Suppressor macrophage (primary cell): ENCODE data around the gene SLC29A1.

ENCODE experiments used
- DNase-seq, 4 experiments: peaks; one replicate each; pipeline ENCODE4 v3.0.0-alpha.2; 2020 to 2022

Gene SLC29A1

DNA sequence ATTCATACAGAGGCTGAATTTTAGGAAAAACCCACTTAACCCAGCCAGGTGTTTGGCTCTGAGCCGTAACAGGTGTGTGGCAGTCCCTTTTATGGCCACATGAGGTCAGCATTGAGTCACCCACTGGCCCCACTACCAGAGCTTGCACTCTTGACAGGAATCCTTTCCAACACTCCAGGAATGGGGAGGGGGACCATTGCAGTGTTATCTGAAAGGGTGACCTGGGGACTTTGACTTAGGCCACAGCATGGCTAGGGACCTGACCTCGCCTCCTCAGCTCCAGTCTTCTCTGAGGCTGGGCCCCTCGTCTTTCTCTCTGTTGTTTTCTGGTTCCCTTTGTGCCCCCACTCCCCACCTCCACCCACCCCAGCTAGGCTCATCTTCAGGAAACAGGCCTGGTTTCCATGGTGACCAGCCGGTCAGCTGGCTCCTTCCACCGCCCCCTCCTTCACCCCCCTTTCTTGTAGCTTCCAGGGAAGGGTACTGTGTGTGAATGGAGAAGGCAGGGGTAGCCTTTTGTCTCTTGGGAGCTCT, 44.8 kb downstream of the SLC29A1 start:
- peak; percentile 36 to 67 (median 52) for DNase-seq

GRCh38 chr6:44269178-44269920, 46.0 kb downstream of the SLC29A1 start:
- DNase-seq, result peak; percentile 43 to 74 (median 67)

DNA sequence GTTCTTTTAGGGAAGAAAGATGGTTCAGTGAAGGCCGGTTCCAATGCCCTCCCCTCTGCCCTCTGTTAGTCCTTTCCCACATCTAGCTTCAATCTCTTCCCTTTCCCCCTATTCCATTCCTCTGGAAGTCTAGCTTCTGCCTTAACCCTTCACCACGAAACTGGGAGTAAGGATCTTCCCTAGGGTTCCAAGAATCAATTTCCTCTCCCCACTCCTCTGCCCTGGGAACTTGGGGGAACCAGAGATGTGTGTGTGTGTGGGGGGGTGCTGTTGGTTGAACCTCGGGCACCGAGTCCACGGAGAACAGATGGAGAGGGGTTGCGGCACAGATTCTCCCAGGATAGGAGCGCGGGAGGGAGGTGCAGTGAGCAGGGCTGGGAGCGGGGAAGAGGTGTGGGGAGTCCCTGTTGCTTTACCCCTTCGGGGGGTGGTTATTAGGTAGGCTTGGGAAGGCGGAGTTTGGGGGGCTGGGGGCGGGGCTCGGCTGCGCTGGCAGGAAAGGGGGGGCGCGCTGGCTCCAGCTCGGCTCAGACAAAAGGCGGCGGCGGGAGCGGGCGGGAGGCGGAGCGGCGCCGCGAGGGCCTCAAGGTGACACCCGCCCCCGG, 46.6 kb downstream of the SLC29A1 start, which contains the start of gene TMEM151B:
TSS of gene TMEM151B (plus strand) at position 530 of the 605 bp plus-strand sequence. CDS start 293 bp downstream, outside the sequence.
- no peak for DNase-seq

GRCh38 chr6:44270526-44271405, 47.4 kb downstream of the SLC29A1 start:
- DNase-seq, result no peak

- no peak for DNase-seq
These were observed 48.0 kb downstream of the SLC29A1 start for GRCh38 chr6:44271406-44271723.

- no peak for DNase-seq
These were observed 48.5 kb downstream of the SLC29A1 start for GRCh38 chr6:44271914-44272313.

DNA sequence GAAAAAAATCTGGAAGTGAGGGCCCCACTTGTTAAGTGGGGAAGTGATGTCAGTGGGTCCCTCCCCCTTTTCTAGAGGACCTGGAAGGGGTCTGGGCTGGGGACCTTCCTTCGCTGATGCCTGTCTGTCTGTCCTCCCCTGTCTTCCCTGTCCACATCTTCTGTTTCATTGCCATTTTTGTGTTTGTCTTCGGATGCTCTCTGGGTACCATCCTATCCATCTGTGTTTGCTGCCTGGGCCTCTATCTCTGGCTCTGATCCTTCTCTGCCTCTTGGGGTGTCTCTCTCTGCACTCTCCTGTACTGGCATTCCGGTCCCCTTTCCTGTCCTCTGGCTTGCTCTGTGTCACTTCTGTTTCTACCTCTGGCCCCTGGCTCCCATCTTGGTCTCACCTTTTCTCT, 49.1 kb downstream of the SLC29A1 start:
- no peak for DNase-seq

DNA sequence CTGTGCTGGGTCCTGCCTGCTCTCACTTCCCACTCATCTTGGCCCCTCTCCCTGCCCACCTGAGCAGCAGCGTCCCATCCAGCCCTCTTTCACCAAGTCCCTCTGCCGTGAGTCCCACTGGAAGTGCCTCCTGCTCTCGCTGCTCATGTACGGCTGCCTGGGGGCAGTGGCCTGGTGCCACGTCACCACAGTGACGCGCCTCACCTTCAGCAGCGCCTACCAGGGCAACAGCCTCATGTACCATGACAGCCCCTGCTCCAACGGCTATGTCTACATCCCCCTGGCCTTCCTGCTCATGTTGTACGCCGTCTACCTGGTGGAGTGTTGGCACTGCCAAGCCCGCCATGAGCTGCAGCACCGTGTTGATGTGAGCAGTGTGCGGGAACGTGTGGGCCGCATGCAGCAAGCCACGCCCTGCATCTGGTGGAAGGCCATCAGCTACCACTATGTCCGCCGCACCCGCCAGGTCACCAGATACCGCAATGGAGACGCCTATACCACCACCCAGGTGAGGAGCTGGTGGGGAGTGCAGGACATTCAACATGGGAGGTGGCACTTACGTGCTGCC, 49.7 kb downstream of the SLC29A1 start:
- DNase-seq, result no peak

DNA sequence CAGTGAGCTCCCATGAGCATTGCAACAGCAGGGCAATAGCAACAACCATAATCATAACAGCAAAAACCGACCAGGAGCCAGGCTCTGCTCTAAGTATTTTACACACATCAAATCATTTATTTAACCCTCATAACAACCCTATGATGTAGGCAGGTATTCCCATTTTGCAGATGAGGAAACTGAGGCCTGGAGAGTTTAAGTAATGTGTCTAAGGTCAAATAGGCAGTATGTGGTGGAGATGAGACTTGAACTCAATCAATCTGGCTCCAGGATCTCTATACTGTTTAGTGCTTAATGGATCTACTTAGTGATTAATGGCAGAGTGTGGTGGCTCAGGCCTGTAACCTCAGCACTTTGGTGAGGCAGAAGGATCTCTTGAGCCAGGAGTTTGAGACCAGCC, 50.2 kb downstream of the SLC29A1 start:
- no peak for DNase-seq

DNA sequence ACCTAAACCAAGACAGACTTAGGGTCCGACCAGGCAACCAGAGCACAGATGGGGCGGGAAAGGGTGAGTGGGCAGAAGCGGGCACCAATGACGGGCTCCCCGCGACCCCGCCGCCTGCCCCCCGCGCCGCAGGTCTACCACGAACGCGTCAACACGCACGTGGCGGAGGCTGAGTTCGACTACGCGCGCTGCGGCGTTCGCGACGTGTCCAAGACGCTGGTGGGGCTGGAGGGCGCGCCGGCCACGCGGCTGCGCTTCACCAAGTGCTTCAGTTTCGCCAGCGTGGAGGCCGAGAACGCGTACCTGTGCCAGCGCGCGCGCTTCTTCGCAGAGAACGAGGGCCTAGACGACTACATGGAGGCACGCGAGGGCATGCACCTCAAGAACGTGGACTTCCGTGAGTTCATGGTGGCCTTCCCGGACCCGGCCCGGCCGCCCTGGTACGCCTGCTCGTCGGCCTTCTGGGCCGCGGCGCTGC, 51.9 kb downstream of the SLC29A1 start:
- DNase-seq, result no peak

DNA sequence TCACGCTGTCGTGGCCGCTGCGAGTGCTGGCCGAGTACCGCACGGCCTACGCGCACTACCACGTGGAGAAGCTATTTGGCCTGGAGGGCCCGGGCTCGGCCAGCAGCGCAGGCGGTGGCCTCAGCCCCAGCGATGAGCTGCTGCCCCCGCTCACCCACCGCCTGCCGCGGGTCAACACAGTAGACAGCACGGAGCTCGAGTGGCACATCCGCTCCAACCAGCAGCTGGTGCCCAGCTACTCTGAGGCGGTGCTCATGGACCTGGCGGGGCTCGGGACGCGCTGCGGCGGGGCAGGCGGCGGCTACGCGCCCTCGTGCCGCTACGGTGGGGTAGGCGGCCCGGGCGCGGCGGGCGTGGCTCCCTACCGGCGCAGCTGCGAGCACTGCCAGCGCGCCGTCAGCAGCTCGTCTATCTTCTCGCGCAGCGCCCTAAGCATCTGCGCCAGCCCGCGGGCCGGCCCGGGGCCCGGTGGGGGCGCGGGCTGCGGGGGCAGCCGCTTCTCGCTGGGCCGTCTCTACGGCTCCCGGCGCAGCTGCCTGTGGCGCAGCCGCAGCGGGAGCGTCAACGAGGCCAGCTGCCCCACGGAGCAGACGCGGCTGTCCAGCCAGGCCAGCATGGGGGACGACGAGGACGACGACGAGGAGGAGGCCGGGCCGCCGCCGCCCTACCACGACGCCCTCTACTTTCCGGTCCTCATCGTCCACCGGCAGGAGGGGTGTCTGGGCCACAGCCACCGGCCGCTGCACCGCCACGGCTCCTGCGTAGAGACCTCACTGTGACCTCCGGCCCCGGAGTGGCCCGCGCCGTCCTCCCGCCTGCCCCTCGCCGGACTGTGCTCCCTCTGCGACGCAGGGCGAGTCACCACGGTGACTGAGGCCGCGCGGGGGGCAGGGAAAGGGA, 52.6 kb downstream of the SLC29A1 start:
- DNase-seq, result peak in 2 of 4 experiments; percentile 28 to 50

DNA sequence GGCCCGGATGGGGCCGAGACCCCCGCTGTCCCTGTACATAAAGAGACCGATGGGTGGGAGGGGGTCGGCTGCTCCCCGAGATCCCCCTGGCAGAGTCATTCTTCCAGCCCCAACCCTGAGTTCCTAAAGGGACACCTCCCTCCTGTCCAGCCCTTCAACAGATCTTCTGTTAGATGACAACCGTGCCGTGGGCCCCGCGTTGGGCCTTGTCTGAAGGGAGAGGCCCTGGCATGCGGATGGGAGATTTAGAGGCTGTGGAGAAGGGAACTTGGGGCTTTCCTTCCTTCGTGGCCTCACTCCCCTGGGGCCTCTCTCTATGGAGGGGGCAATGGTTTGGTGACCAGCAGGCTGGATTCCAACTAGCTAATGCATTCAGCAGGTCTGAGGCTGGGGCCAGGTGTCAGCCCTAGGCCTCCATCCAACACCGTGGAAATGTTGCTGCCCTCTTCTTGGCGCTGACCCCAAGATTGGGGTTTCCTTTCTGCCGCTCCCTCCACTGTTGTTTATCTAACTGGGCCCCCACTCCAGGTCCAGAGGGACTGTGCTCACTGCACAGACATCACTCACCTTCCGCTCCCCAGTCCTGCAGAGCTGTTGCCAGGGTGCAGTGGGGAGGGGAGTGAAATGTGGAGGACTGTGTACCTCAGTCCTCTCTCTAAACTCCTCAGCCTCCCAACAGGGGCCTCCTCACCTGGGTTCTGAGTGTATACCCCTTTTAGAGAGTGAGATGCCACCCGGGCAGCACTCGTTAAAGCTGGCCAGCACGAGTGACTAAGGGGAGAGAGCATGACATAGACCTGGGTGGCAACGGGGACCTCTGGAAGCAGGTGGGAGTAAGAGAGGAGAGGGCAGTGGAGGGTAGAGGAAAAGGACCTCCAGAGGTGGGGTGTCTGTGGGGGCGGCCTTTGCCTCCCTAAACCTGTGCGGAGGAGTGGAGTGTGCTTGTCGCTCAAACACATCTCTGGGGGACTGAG, 53.6 kb downstream of the SLC29A1 start:
- DNase-seq, result no peak

DNA sequence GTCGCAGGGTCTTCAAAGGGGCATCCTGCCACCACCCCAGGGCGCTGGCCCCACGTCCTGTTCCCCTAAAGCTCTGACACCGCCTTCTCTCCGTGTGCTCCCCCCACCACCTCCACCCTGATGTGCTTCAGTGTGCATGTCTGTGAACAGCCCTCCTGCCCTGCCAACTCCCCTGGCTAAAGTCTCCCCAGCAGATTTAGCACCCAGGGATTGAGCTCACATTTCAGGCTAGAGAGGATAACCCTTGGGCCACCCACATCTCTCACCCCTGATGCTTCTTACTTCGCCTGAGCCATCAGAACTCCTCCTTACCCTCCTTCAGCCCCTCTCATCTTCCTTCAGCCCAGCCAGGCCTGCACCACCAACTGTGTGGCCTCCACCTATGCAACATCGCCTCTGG, 54.4 kb downstream of the SLC29A1 start:
- no peak for DNase-seq

- no peak for DNase-seq
These were observed 54.9 kb downstream of the SLC29A1 start for GRCh38 chr6:44278315-44278714.

DNA sequence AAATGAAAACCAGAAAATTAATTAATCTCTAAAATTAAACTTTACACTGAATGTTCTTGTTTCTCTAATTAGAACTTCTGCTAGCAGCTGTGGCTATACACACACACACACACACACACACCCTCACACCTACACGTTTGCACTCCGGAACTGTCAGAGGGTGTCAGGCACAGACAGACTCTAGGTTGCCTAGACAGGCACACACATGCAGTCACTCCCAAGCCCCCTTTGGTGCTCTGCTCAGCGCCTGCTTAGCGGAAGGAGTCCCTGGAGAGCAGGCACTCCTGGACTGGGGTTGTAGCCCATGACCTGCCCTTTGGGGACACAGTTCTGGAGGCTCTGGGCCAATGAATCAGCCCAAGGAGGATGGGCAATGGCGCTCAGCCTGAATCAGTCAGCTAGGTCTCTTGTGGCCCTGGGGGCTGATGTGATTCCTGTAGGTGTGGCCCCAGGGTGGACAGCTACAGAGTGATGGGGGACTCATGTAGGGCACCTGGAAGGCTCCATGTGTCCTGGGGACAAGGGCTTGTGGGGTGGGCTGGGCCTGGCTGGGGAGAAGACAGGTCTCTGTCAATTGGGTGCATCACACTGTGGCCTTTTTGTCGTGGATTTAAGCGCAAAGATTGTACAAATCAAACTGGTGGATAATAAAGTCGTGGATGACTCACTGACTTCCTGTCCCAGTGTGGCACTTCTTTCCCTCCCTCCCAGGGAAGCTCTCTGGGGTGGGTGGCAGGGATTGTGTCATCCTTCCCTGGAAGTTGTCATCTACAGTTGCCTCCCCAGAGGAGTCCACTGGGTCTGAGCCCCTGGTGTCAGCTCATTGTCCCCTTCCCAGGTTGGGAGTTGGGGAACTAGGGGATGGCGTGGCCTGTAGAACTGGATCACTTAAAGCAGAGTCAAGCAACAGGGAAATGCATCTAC, 55.6 kb downstream of the SLC29A1 start:
- peak; percentile 41 to 62 (median 55) for DNase-seq
